ENCODE measurements around the gene FCAMR. TPM values are rescaled to one million over a fixed set of nuclear protein-coding genes. Genes with fewer than 3 reads are reported as not detected.

FCAMR gene
- total and polyA plus RNA-seq, 2 experiments from 2014 or later, result not detected

DNA sequence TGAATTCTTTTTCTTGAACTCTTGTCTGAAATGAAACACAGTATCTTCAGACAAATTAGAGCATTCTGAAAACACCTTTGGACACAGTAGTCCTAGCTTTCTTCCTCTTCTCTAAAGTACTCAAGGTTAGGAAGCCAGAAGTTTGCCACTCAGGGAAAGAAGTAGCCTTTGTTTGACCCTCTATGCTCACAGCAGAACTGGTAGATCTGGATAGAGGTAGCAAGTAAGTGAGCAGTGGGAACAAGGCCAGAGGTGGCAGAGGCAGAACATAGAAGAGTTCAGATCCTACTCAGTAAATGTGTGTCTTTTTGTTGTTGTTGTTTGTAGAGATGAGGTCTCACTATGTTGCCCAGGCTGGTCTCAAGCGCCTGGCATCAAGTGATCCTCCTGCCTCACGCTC is 16.6 kb downstream of the FCAMR start:
- Histone ChIP-seq H3K9me2 (ENCODE audit: insufficient read depth) (peaks cover 4% of the 10 kb centered on the region; the same call in 1 of the 2 replicates), H3K36me3 (ENCODE audit: insufficient read depth) (no peaks in the 10 kb centered on the region), H3K27ac (ENCODE audit: low read depth) (no peak overlapping the region), H3K4me2 (no peak overlapping the region), H3K27me3 (ENCODE audit: insufficient read depth) (no peaks in the 10 kb centered on the region), H2AFZ (no peak overlapping the region), H3K79me2 (replicated peaks; ENCODE audit: insufficient read depth) (no peaks in the 10 kb centered on the region), H4K20me1 (replicated peaks; ENCODE audit: insufficient read depth) (no peaks in the 10 kb centered on the region), H3F3A (replicated peaks; ENCODE audit: low read depth) (no peaks in the 10 kb centered on the region), H3K4me3 (no peak overlapping the region), H3K4me1 (ENCODE audit: insufficient read depth) (no peaks in the 10 kb centered on the region)
- no peak for TF ChIP-seq ETS1 (IDR thresholded peaks at IDR 0.05)
- TF ChIP-seq CTCF (conservative IDR thresholded peaks at IDR 0.05; ENCODE audit: low read depth in 2 of 2), result no peak
- no peak for TF ChIP-seq CREB1 (CRISPR knock-in tag; IDR thresholded peaks at IDR 0.05; ENCODE audit: low read depth)
- no peak for TF ChIP-seq EZH2 (IDR thresholded peaks at IDR 0.05; ENCODE audit: low read depth, unreplicated experiment)
- TF ChIP-seq ZNF331 (CRISPR knock-in tag; IDR thresholded peaks at IDR 0.05; ENCODE audit: low read depth), result no peak
- no peak for TF ChIP-seq POLR2AphosphoS5 (IDR thresholded peaks at IDR 0.05; ENCODE audit: low read depth)
- no peak for TF ChIP-seq NANOG (IDR thresholded peaks at IDR 0.05; ENCODE audit: borderline replicate concordance)
- no peak for TF ChIP-seq EZH2phosphoT487 (IDR thresholded peaks at IDR 0.05; ENCODE audit: unreplicated experiment)
- no peak for TF ChIP-seq JUNB (IDR thresholded peaks at IDR 0.05; ENCODE audit: unreplicated experiment)
- TF ChIP-seq ZNF462 (CRISPR knock-in tag; IDR thresholded peaks at IDR 0.05), result no peak
- no peak for TF ChIP-seq ZNF114 (CRISPR knock-in tag; IDR thresholded peaks at IDR 0.05)
- TF ChIP-seq, protein P1, sequence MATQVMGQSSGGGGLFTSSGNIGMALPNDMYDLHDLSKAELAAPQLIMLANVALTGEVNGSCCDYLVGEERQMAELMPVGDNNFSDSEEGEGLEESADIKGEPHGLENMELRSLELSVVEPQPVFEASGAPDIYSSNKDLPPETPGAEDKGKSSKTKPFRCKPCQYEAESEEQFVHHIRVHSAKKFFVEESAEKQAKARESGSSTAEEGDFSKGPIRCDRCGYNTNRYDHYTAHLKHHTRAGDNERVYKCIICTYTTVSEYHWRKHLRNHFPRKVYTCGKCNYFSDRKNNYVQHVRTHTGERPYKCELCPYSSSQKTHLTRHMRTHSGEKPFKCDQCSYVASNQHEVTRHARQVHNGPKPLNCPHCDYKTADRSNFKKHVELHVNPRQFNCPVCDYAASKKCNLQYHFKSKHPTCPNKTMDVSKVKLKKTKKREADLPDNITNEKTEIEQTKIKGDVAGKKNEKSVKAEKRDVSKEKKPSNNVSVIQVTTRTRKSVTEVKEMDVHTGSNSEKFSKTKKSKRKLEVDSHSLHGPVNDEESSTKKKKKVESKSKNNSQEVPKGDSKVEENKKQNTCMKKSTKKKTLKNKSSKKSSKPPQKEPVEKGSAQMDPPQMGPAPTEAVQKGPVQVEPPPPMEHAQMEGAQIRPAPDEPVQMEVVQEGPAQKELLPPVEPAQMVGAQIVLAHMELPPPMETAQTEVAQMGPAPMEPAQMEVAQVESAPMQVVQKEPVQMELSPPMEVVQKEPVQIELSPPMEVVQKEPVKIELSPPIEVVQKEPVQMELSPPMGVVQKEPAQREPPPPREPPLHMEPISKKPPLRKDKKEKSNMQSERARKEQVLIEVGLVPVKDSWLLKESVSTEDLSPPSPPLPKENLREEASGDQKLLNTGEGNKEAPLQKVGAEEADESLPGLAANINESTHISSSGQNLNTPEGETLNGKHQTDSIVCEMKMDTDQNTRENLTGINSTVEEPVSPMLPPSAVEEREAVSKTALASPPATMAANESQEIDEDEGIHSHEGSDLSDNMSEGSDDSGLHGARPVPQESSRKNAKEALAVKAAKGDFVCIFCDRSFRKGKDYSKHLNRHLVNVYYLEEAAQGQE (IDR thresholded peaks at IDR 0.05; ENCODE audit: unreplicated experiment), result no peak
- TF ChIP-seq STAT1 (IDR thresholded peaks at IDR 0.05; ENCODE audit: unreplicated experiment), result no peak
- ATAC-seq (no peak), DNase-seq (ENCODE audit: low spot score) (no peak)
- no peak overlapping the region for H3K4me3 Mint-ChIP-seq
- no peak overlapping the region for H3K27ac Mint-ChIP-seq
- H3K27me3 Mint-ChIP-seq (ENCODE audit: insufficient read depth, low read depth, poor library complexity), result peaks cover 5% of the 10 kb centered on the region
- H3K4me1 Mint-ChIP-seq, result no peaks in the 10 kb centered on the region
- H3K36me3 Mint-ChIP-seq (ENCODE audit: low read depth), result no peaks in the 10 kb centered on the region
- no peaks in the 10 kb centered on the region for H3K9me3 Mint-ChIP-seq

Data from GM23338 (cell line).